K562 (cell line): ENCODE data around the gene PARP1.

ENCODE experiments used
- ARID2 ChIP-seq: fragments of 450-650 bp; IDR thresholded peaks from 2 replicates; pipeline ENCODE4 v1.6.1; 2017; ENCODE audit warnings: antibody characterized with exemption, mild to moderate bottlenecking
- BRD4 ChIP-seq: fragments of 200-600 bp; sonication (generic); IDR thresholded peaks from 2 replicates; pipeline ENCODE4 v1.6.1; 2017; ENCODE audit warnings: inconsistent platforms
- CREB5 ChIP-seq: fragments of 250-450 bp; sonication (Bioruptor Pico); IDR thresholded peaks from 2 replicates; pipeline ENCODE4 v1.5.0; 2020; ENCODE audit warnings: mild to moderate bottlenecking
- CTCF ChIP-seq, 3 experiments: IDR thresholded peaks in 2 of 3; conservative IDR thresholded peaks in 1 of 3; 2 replicates each; pipeline ENCODE4 v1.5.1; 2011 to 2012; ENCODE audit warnings: low read length in 3 of 3, mild to moderate bottlenecking in 3 of 3, control low read depth in 2 of 3, improper control_type of control experiment in 1 of 3, inconsistent platforms in 1 of 3, low read depth in 1 of 3, mixed read lengths in 1 of 3, moderate library complexity in 1 of 3; ENCODE audit not compliant: insufficient read depth in 2 of 3
- EZH2 ChIP-seq: IDR thresholded peaks from 2 replicates; pipeline ENCODE4 v1.6.1; 2012; ENCODE audit warnings: low read depth, mild to moderate bottlenecking, inconsistent platforms, low read length, borderline replicate concordance
- HDGF ChIP-seq: fragments of 450-650 bp; IDR thresholded peaks from 2 replicates; pipeline ENCODE4 v1.6.1; 2016
- NFE2 ChIP-seq: IDR thresholded peaks from 2 replicates; pipeline ENCODE4 v1.6.1; 2014; ENCODE audit warnings: antibody characterized with exemption, low read depth
- NFXL1 ChIP-seq: fragments of 450-650 bp; formaldehyde crosslinking; IDR thresholded peaks from 2 replicates; pipeline ENCODE4 v1.4.0; 2021; ENCODE audit warnings: mild to moderate bottlenecking
- NFYB ChIP-seq: IDR thresholded peaks from 2 replicates; pipeline ENCODE4 v1.6.1; 2011; ENCODE audit warnings: mild to moderate bottlenecking, moderate library complexity; ENCODE audit not compliant: insufficient read length; ENCODE audit errors: extremely low read depth
- POLR2A ChIP-seq: fragments of 450-650 bp; conservative IDR thresholded peaks from 2 replicates; pipeline ENCODE4 v1.6.1; 2016
- RERE ChIP-seq: sonication (generic); formaldehyde crosslinking; IDR thresholded peaks from 2 replicates; pipeline ENCODE4 v1.8.0; 2023; ENCODE audit warnings: missing genetic modification reagents, mild to moderate bottlenecking, borderline replicate concordance
- RNF219 ChIP-seq: fragments of 250-450 bp; sonication (Bioruptor Pico); IDR thresholded peaks from 2 replicates; pipeline ENCODE4 v1.5.0; 2022; ENCODE audit warnings: mild to moderate bottlenecking
- ZNF165 ChIP-seq: fragments of 250-450 bp; sonication (Bioruptor Pico); IDR thresholded peaks from 2 replicates; pipeline ENCODE4 v1.4.0; 2020; ENCODE audit warnings: borderline replicate concordance
- ZNF696 ChIP-seq: fragments of 250-450 bp; sonication (Bioruptor Pico); conservative IDR thresholded peaks from 2 replicates; pipeline ENCODE4 v1.4.0; 2020; ENCODE audit warnings: mild to moderate bottlenecking, moderate library complexity

DNA sequence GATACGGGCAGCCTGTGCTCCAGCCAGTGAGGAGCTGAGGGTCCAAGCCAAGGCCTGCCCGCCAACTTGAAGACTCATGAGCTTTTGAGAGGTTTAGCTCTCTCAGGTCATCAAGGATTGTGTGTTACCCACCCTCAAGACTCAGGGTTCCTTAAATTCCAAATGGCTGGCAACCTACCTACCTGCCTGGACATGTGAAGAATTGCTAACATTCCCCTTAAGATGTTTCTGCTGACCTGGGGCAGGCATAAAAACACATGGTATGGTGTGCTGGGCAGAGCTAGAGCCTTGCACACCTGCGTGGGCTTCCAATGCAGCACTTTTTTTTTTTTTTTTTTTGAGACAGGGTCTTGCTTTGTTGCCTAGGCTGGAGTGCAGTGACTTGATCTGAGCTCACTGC, 17.2 kb downstream of the PARP1 start:
- TF ChIP-seq NFE2 (no peak), BRD4 (no peak), CREB5 (CRISPR knock-in tag) (no peak), HDGF (no peak), POLR2A (no peak), CTCF (IDR thresholded peaks at IDR 0.05 in 2 of 3, conservative IDR thresholded peaks at IDR 0.05 in 1 of 3; ENCODE audit: insufficient read depth in 2 of 3, low read depth in 1 of 3, low read length in 3 of 3) (no peak), RERE (CRISPR knock-in tag) (no peak), ARID2 (no peak), EZH2 (no peak), ZNF696 (no peak), ZNF165 (no peak), NFXL1 (CRISPR knock-in tag) (no peak), RNF219 (CRISPR knock-in tag) (no peak), NFYB (no peak)
